ENCODE results near the gene PKHD1.

PKHD1 gene

GRCh38 chr6:52041134-52041533 is 46.3 kb downstream of the PKHD1 start:
- Mint-ChIP-seq H3K27ac (no peak overlapping the region), H3K9me3 (no peaks in the 10 kb centered on the region), H3K27me3 (peaks cover 41% of the 10 kb centered on the region), H3K36me3 (ENCODE audit: low read depth) (no peaks in the 10 kb centered on the region), H3K4me3 (no peak overlapping the region), H3K4me1 (ENCODE audit: low read depth) (no peaks in the 10 kb centered on the region)

GRCh38 chr6:52027699-52028098 is 59.7 kb downstream of the PKHD1 start:
- peaks cover 7% of the 10 kb centered on the region for H3K27me3 Mint-ChIP-seq

GRCh38 chr6:52024451-52025068 is 62.9 kb downstream of the PKHD1 start:
- Mint-ChIP-seq H3K27me3 (peaks cover 9% of the 10 kb centered on the region), H3K36me3 (ENCODE audit: low read depth) (no peaks in the 10 kb centered on the region), H3K9me3 (no peaks in the 10 kb centered on the region), H3K4me1 (ENCODE audit: low read depth) (no peaks in the 10 kb centered on the region), H3K4me3 (no peak overlapping the region), H3K27ac (no peak overlapping the region)

More at GRCh38 chr6:52027699-52028098, 59.7 kb downstream of the PKHD1 start:
- Mint-ChIP-seq H3K27ac (no peak overlapping the region), H3K36me3 (ENCODE audit: low read depth) (no peaks in the 10 kb centered on the region), H3K4me3 (no peak overlapping the region), H3K4me1 (ENCODE audit: low read depth) (no peaks in the 10 kb centered on the region), H3K9me3 (no peaks in the 10 kb centered on the region)

GRCh38 chr6:52022675-52023074 is 64.7 kb downstream of the PKHD1 start:
- no peaks in the 10 kb centered on the region for H3K9me3 Mint-ChIP-seq
- H3K36me3 Mint-ChIP-seq (ENCODE audit: low read depth), result no peaks in the 10 kb centered on the region
- no peak overlapping the region for H3K4me3 Mint-ChIP-seq
- peaks cover 9% of the 10 kb centered on the region for H3K27me3 Mint-ChIP-seq
- H3K4me1 Mint-ChIP-seq (ENCODE audit: low read depth), result no peaks in the 10 kb centered on the region
- H3K27ac Mint-ChIP-seq, result no peak overlapping the region

- Mint-ChIP-seq H3K36me3 (ENCODE audit: low read depth) (no peaks in the 10 kb centered on the region), H3K4me3 (no peak overlapping the region), H3K9me3 (no peaks in the 10 kb centered on the region), H3K27me3 (peaks cover 5% of the 10 kb centered on the region), H3K27ac (no peak overlapping the region), H3K4me1 (ENCODE audit: low read depth) (no peaks in the 10 kb centered on the region)
Observed at GRCh38 chr6:52020945-52021570, 66.4 kb downstream of the PKHD1 start.

GRCh38 chr6:52019881-52020280 is 67.5 kb downstream of the PKHD1 start:
- H3K27me3 Mint-ChIP-seq, result peaks cover 5% of the 10 kb centered on the region
- no peak overlapping the region for H3K4me3 Mint-ChIP-seq
- no peak overlapping the region for H3K27ac Mint-ChIP-seq
- H3K36me3 Mint-ChIP-seq (ENCODE audit: low read depth), result no peaks in the 10 kb centered on the region
- no peaks in the 10 kb centered on the region for H3K4me1 Mint-ChIP-seq (ENCODE audit: low read depth)
- H3K9me3 Mint-ChIP-seq, result no peaks in the 10 kb centered on the region

GRCh38 chr6:52019092-52019491 is 68.3 kb downstream of the PKHD1 start:
- Mint-ChIP-seq H3K9me3 (no peaks in the 10 kb centered on the region), H3K36me3 (ENCODE audit: low read depth) (no peaks in the 10 kb centered on the region), H3K4me3 (no peak overlapping the region), H3K27me3 (peaks cover 10% of the 10 kb centered on the region), H3K4me1 (ENCODE audit: low read depth) (no peaks in the 10 kb centered on the region), H3K27ac (no peak overlapping the region)

- Mint-ChIP-seq H3K9me3 (no peaks in the 10 kb centered on the region), H3K36me3 (ENCODE audit: low read depth) (no peaks in the 10 kb centered on the region), H3K27me3 (peaks cover 16% of the 10 kb centered on the region), H3K27ac (no peak overlapping the region), H3K4me1 (ENCODE audit: low read depth) (no peaks in the 10 kb centered on the region), H3K4me3 (no peak overlapping the region)
Observed at GRCh38 chr6:52016915-52017748, 70.3 kb downstream of the PKHD1 start.

GRCh38 chr6:52015953-52016352 is 71.5 kb downstream of the PKHD1 start:
- Mint-ChIP-seq H3K27ac (no peak overlapping the region), H3K27me3 (peaks cover 25% of the 10 kb centered on the region), H3K4me3 (no peak overlapping the region), H3K9me3 (no peaks in the 10 kb centered on the region), H3K4me1 (ENCODE audit: low read depth) (no peaks in the 10 kb centered on the region), H3K36me3 (ENCODE audit: low read depth) (no peaks in the 10 kb centered on the region)

- Mint-ChIP-seq H3K36me3 (ENCODE audit: low read depth) (no peaks in the 10 kb centered on the region), H3K9me3 (no peaks in the 10 kb centered on the region), H3K4me1 (ENCODE audit: low read depth) (no peaks in the 10 kb centered on the region), H3K27me3 (peaks cover 19% of the 10 kb centered on the region), H3K27ac (no peak overlapping the region), H3K4me3 (no peak overlapping the region)
Observed at GRCh38 chr6:52014391-52014790, 73.0 kb downstream of the PKHD1 start.

GRCh38 chr6:52013035-52013434 is 74.4 kb downstream of the PKHD1 start:
- Mint-ChIP-seq H3K4me3 (no peak overlapping the region), H3K4me1 (ENCODE audit: low read depth) (no peaks in the 10 kb centered on the region), H3K27ac (no peak overlapping the region), H3K36me3 (ENCODE audit: low read depth) (no peaks in the 10 kb centered on the region), H3K27me3 (peaks cover 19% of the 10 kb centered on the region), H3K9me3 (no peaks in the 10 kb centered on the region)

- Mint-ChIP-seq H3K36me3 (ENCODE audit: low read depth) (no peaks in the 10 kb centered on the region), H3K9me3 (no peaks in the 10 kb centered on the region), H3K4me1 (ENCODE audit: low read depth) (no peaks in the 10 kb centered on the region), H3K27me3 (peaks cover 19% of the 10 kb centered on the region), H3K27ac (no peak overlapping the region), H3K4me3 (no peak overlapping the region)
Observed at GRCh38 chr6:52012582-52012981, 74.8 kb downstream of the PKHD1 start.

- no peaks in the 10 kb centered on the region for H3K9me3 Mint-ChIP-seq
- H3K27me3 Mint-ChIP-seq, result peaks cover 19% of the 10 kb centered on the region
- no peaks in the 10 kb centered on the region for H3K4me1 Mint-ChIP-seq (ENCODE audit: low read depth)
- no peak overlapping the region for H3K27ac Mint-ChIP-seq
- no peaks in the 10 kb centered on the region for H3K36me3 Mint-ChIP-seq (ENCODE audit: low read depth)
- H3K4me3 Mint-ChIP-seq, result no peak overlapping the region
Observed at GRCh38 chr6:52010806-52011205, 76.6 kb downstream of the PKHD1 start.

- Mint-ChIP-seq H3K27ac (no peak overlapping the region), H3K27me3 (peaks cover 20% of the 10 kb centered on the region), H3K4me3 (no peak overlapping the region), H3K4me1 (ENCODE audit: low read depth) (no peaks in the 10 kb centered on the region), H3K36me3 (ENCODE audit: low read depth) (no peaks in the 10 kb centered on the region), H3K9me3 (no peaks in the 10 kb centered on the region)
Observed at GRCh38 chr6:52010145-52010544, 77.3 kb downstream of the PKHD1 start.

- no peaks in the 10 kb centered on the region for H3K36me3 Mint-ChIP-seq (ENCODE audit: low read depth)
- H3K27me3 Mint-ChIP-seq, result peaks cover 22% of the 10 kb centered on the region
- H3K4me1 Mint-ChIP-seq (ENCODE audit: low read depth), result no peaks in the 10 kb centered on the region
- no peaks in the 10 kb centered on the region for H3K9me3 Mint-ChIP-seq
- H3K27ac Mint-ChIP-seq, result no peak overlapping the region
- no peak overlapping the region for H3K4me3 Mint-ChIP-seq
Observed at GRCh38 chr6:52009466-52010140, 77.8 kb downstream of the PKHD1 start.
